ENCODE data around the gene DNAI1.

Gene DNAI1

DNA sequence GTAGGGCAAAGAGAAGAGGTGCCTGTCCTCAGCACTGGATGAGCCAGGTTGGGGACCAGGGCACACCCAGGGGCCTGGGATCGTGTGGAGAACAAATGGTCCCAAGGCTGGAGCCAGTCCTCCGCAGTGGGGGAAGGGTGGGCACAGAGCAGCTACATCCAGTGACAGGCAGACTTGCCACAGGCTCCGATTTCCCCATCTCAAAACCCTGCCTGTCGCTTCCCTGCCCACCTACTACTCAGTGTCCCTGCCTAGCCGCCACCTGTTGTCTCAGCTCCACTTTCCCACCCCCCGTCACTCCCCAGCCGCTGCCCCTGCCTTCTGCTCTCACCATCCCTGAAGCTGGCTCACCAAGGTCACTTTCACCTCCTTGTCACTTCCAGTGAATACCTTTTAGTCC lies 78.1 kb downstream of the DNAI1 start:
- no peak for TF ChIP-seq TAF1 (IDR thresholded peaks at IDR 0.05; ENCODE audit: low read depth)
- TF ChIP-seq NFIC (IDR thresholded peaks at IDR 0.05) = no peak
- TF ChIP-seq CEBPB (IDR thresholded peaks at IDR 0.05) = no peak
- no peak for TF ChIP-seq RAD21 (IDR thresholded peaks at IDR 0.05; ENCODE audit: low read depth)
- TF ChIP-seq CREB1 (IDR thresholded peaks at IDR 0.05; ENCODE audit: low read depth) = no peak

DNA sequence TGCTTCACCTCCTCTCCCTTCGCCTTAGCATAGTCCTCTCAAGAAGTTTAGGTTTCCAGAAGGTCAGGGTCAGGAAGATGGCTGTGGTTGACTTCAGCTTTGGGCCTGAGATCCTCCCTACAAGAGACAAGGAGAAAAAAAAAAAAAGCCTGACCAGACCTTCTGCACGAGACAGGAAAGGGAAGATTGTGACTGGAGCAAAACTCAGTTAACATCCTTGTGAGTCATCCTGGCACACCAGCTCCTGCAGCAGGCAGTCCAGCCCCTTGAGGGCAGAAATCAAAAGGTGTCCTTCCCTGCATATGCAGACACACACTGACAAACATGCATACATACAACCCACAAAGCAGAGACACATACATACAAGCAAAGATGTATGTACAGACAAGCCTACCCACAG lies 82.2 kb downstream of the DNAI1 start:
- TF ChIP-seq RAD21 (IDR thresholded peaks at IDR 0.05; ENCODE audit: low read depth) (no peak), EP300 (IDR thresholded peaks at IDR 0.05; ENCODE audit: borderline replicate concordance) (no peak), TCF12 (IDR thresholded peaks at IDR 0.05; ENCODE audit: low read depth) (no peak), ZBTB7A (IDR thresholded peaks at IDR 0.05; ENCODE audit: low read depth) (no peak), TEAD4 (IDR thresholded peaks at IDR 0.05) (no peak), NFIC (IDR thresholded peaks at IDR 0.05) (no peak), YY1 (IDR thresholded peaks at IDR 0.05; ENCODE audit: low read depth) (no peak), EGR1 (IDR thresholded peaks at IDR 0.05) (no peak), FOXM1 (IDR thresholded peaks at IDR 0.05; ENCODE audit: borderline replicate concordance, low read depth) (no peak), CREB1 (IDR thresholded peaks at IDR 0.05; ENCODE audit: low read depth) (no peak), TAF1 (IDR thresholded peaks at IDR 0.05; ENCODE audit: low read depth) (no peak), CEBPB (IDR thresholded peaks at IDR 0.05) (no peak)
- TF ChIP-seq, protein P1, sequence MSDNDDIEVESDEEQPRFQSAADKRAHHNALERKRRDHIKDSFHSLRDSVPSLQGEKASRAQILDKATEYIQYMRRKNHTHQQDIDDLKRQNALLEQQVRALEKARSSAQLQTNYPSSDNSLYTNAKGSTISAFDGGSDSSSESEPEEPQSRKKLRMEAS (IDR thresholded peaks at IDR 0.05) = no peak
- TF ChIP-seq, protein P2, sequence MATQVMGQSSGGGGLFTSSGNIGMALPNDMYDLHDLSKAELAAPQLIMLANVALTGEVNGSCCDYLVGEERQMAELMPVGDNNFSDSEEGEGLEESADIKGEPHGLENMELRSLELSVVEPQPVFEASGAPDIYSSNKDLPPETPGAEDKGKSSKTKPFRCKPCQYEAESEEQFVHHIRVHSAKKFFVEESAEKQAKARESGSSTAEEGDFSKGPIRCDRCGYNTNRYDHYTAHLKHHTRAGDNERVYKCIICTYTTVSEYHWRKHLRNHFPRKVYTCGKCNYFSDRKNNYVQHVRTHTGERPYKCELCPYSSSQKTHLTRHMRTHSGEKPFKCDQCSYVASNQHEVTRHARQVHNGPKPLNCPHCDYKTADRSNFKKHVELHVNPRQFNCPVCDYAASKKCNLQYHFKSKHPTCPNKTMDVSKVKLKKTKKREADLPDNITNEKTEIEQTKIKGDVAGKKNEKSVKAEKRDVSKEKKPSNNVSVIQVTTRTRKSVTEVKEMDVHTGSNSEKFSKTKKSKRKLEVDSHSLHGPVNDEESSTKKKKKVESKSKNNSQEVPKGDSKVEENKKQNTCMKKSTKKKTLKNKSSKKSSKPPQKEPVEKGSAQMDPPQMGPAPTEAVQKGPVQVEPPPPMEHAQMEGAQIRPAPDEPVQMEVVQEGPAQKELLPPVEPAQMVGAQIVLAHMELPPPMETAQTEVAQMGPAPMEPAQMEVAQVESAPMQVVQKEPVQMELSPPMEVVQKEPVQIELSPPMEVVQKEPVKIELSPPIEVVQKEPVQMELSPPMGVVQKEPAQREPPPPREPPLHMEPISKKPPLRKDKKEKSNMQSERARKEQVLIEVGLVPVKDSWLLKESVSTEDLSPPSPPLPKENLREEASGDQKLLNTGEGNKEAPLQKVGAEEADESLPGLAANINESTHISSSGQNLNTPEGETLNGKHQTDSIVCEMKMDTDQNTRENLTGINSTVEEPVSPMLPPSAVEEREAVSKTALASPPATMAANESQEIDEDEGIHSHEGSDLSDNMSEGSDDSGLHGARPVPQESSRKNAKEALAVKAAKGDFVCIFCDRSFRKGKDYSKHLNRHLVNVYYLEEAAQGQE (IDR thresholded peaks at IDR 0.05; ENCODE audit: low read depth) = no peak
- TF ChIP-seq, protein P3, sequence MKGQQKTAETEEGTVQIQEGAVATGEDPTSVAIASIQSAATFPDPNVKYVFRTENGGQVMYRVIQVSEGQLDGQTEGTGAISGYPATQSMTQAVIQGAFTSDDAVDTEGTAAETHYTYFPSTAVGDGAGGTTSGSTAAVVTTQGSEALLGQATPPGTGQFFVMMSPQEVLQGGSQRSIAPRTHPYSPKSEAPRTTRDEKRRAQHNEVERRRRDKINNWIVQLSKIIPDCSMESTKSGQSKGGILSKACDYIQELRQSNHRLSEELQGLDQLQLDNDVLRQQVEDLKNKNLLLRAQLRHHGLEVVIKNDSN (IDR thresholded peaks at IDR 0.05) = no peak

DNA sequence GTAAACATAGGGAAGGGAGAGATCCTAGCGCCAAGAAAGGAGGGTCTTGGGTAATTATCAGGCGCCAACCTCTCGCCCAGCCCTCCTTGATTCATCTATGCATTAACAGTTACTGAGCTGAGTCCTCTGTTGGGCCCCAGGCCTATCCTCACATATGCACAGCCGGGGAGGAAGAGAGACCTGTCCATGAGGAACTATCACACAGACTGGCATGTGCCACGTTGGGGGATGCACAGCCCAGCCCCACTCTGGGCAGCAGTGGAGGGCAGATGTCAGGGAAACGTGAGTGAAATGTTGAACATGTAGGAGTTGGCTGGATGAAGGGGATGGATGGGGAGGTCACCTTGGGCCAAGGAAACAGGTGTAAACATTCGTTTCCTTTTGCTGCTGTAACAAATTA lies 82.9 kb downstream of the DNAI1 start:
- TF ChIP-seq EGR1 (IDR thresholded peaks at IDR 0.05) (no peak), TCF12 (IDR thresholded peaks at IDR 0.05; ENCODE audit: low read depth) (no peak), FOXM1 (IDR thresholded peaks at IDR 0.05; ENCODE audit: borderline replicate concordance, low read depth) (no peak), CREB1 (IDR thresholded peaks at IDR 0.05; ENCODE audit: low read depth) (no peak), EP300 (IDR thresholded peaks at IDR 0.05; ENCODE audit: borderline replicate concordance) (no peak), NFIC (IDR thresholded peaks at IDR 0.05) (no peak), CEBPB (IDR thresholded peaks at IDR 0.05) (no peak), TEAD4 (IDR thresholded peaks at IDR 0.05) (no peak), TAF1 (IDR thresholded peaks at IDR 0.05; ENCODE audit: low read depth) (no peak), YY1 (IDR thresholded peaks at IDR 0.05; ENCODE audit: low read depth) (no peak), RAD21 (IDR thresholded peaks at IDR 0.05; ENCODE audit: low read depth) (no peak)
- TF ChIP-seq, protein P2 (IDR thresholded peaks at IDR 0.05; ENCODE audit: low read depth) = no peak
- TF ChIP-seq, protein P1 (IDR thresholded peaks at IDR 0.05) = no peak

DNA sequence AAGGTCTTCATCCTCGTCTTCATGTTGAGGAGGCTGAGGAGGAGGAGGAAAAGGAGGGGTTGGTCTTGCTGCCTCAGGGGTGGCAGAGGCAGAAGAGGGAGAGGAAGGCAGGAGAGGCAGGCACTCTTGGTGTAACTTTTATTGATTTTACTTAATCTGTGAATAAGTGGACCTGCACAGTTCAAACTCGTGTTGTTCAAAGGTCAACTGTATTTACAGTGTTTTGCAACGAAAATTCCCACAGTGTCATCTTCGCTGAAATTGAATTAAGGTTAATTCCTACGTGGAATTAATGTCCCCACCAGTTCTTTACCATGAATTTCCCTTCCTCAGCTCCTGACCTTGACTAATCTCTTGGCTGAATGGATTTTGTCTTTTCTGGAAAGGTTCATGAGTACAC lies 85.4 kb downstream of the DNAI1 start:
- TF ChIP-seq CREB1 (IDR thresholded peaks at IDR 0.05; ENCODE audit: low read depth) (no peak), ZBTB7A (IDR thresholded peaks at IDR 0.05; ENCODE audit: low read depth) (no peak), RAD21 (IDR thresholded peaks at IDR 0.05; ENCODE audit: low read depth) (no peak), TAF1 (IDR thresholded peaks at IDR 0.05; ENCODE audit: low read depth) (no peak), EP300 (IDR thresholded peaks at IDR 0.05; ENCODE audit: borderline replicate concordance) (no peak), EGR1 (IDR thresholded peaks at IDR 0.05) (no peak), YY1 (IDR thresholded peaks at IDR 0.05; ENCODE audit: low read depth) (no peak)
- TF ChIP-seq, protein P2 (IDR thresholded peaks at IDR 0.05; ENCODE audit: low read depth) = no peak
- TF ChIP-seq, protein P1 (IDR thresholded peaks at IDR 0.05) = no peak
- TF ChIP-seq, protein P3 (IDR thresholded peaks at IDR 0.05) = no peak
